ENCODE results near the gene CACNA1S. TPM values are rescaled to one million over a fixed set of nuclear protein-coding genes. Genes with fewer than 3 reads are reported as not detected.

Gene CACNA1S
- total and polyA plus RNA-seq, 4 donors: 0.16 to 0.33 (median 0.21) TPM

GRCh38 chr1:201146626-201147390 lies 34.6 kb upstream of the CACNA1S start:
- H3K36me3 ChIP-seq (ENCODE audit: control insufficient read depth, insufficient read depth, low read length): peaks cover 80% of the 10 kb centered on the region
- no peak overlapping the region for H3K4me3 ChIP-seq (ENCODE audit: low read depth, low read length)
- no peaks in the 10 kb centered on the region for H3K27me3 ChIP-seq (ENCODE audit: control insufficient read depth, insufficient read depth, low read length)
- 88% methylated on average over 16 of the region's 17 CpGs for WGBS (ENCODE audit: insufficient coverage)
- DNase-seq (ENCODE audit: low read depth in 4 of 6, low spot score in 6 of 6): no peak
- no peak overlapping the region for H3K27ac ChIP-seq (ENCODE audit: low read depth, low read length)
- no peaks in the 10 kb centered on the region for H3K9me3 ChIP-seq (ENCODE audit: control insufficient read depth, insufficient read depth, low read length)
- H3K4me1 ChIP-seq (ENCODE audit: control insufficient read depth, insufficient read depth, low read length): peaks cover 5% of the 10 kb centered on the region

GRCh38 chr1:201145816-201146215 lies 33.6 kb upstream of the CACNA1S start:
- 100% methylated on average over 2 of the region's 7 CpGs for WGBS (ENCODE audit: insufficient coverage)
- Histone ChIP-seq H3K36me3 (ENCODE audit: control insufficient read depth, insufficient read depth, low read length) (peaks cover 85% of the 10 kb centered on the region), H3K4me1 (ENCODE audit: control insufficient read depth, insufficient read depth, low read length) (peaks cover 5% of the 10 kb centered on the region), H3K27me3 (ENCODE audit: control insufficient read depth, insufficient read depth, low read length) (no peaks in the 10 kb centered on the region), H3K4me3 (ENCODE audit: low read depth, low read length) (no peak overlapping the region), H3K9me3 (ENCODE audit: control insufficient read depth, insufficient read depth, low read length) (no peaks in the 10 kb centered on the region), H3K27ac (ENCODE audit: low read depth, low read length) (no peak overlapping the region)
- no peak for DNase-seq (ENCODE audit: low read depth in 4 of 6, low spot score in 6 of 6)

GRCh38 chr1:201145132-201145531 lies 32.9 kb upstream of the CACNA1S start:
- Histone ChIP-seq H3K4me3 (ENCODE audit: low read depth, low read length) (no peak overlapping the region), H3K36me3 (ENCODE audit: control insufficient read depth, insufficient read depth, low read length) (peaks cover 90% of the 10 kb centered on the region), H3K9me3 (ENCODE audit: control insufficient read depth, insufficient read depth, low read length) (no peaks in the 10 kb centered on the region), H3K27ac (ENCODE audit: low read depth, low read length) (no peak overlapping the region), H3K27me3 (ENCODE audit: control insufficient read depth, insufficient read depth, low read length) (no peaks in the 10 kb centered on the region), H3K4me1 (ENCODE audit: control insufficient read depth, insufficient read depth, low read length) (peaks cover 5% of the 10 kb centered on the region)
- WGBS (ENCODE audit: insufficient coverage): 89% methylated on average over 3 of the region's 3 CpGs
- DNase-seq (ENCODE audit: low read depth in 4 of 6, low spot score in 6 of 6): no peak

- WGBS (ENCODE audit: insufficient coverage): 92% methylated on average over 2 of the region's 5 CpGs
Observed at GRCh38 chr1:201144701-201145100, 32.5 kb upstream of the CACNA1S start.

GRCh38 chr1:201143726-201144635 lies 31.8 kb upstream of the CACNA1S start:
- Histone ChIP-seq H3K4me1 (ENCODE audit: control insufficient read depth, insufficient read depth, low read length) (peaks cover 9% of the 10 kb centered on the region), H3K27ac (ENCODE audit: low read depth, low read length) (no peak overlapping the region), H3K36me3 (ENCODE audit: control insufficient read depth, insufficient read depth, low read length) (peaks cover 95% of the 10 kb centered on the region), H3K4me3 (ENCODE audit: low read depth, low read length) (no peak overlapping the region), H3K27me3 (ENCODE audit: control insufficient read depth, insufficient read depth, low read length) (no peaks in the 10 kb centered on the region), H3K9me3 (ENCODE audit: control insufficient read depth, insufficient read depth, low read length) (no peaks in the 10 kb centered on the region)
- no peak for DNase-seq (ENCODE audit: low read depth in 4 of 6, low spot score in 6 of 6)
- WGBS (ENCODE audit: insufficient coverage): 94% methylated on average over 12 of the region's 18 CpGs

More at GRCh38 chr1:201144701-201145100, 32.5 kb upstream of the CACNA1S start:
- Histone ChIP-seq H3K4me3 (ENCODE audit: low read depth, low read length) (no peak overlapping the region), H3K36me3 (ENCODE audit: control insufficient read depth, insufficient read depth, low read length) (peaks cover 92% of the 10 kb centered on the region), H3K9me3 (ENCODE audit: control insufficient read depth, insufficient read depth, low read length) (no peaks in the 10 kb centered on the region), H3K4me1 (ENCODE audit: control insufficient read depth, insufficient read depth, low read length) (peaks cover 5% of the 10 kb centered on the region), H3K27ac (ENCODE audit: low read depth, low read length) (no peak overlapping the region), H3K27me3 (ENCODE audit: control insufficient read depth, insufficient read depth, low read length) (no peaks in the 10 kb centered on the region)
- DNase-seq (ENCODE audit: low read depth in 4 of 6, low spot score in 6 of 6): no peak

- WGBS (ENCODE audit: insufficient coverage): 81% methylated on average over 15 of the region's 16 CpGs
- DNase-seq (ENCODE audit: low read depth in 4 of 6, low spot score in 6 of 6): no peak
- H3K36me3 ChIP-seq (ENCODE audit: control insufficient read depth, insufficient read depth, low read length): peaks cover 93% of the 10 kb centered on the region
- H3K9me3 ChIP-seq (ENCODE audit: control insufficient read depth, insufficient read depth, low read length): no peaks in the 10 kb centered on the region
- peaks cover 13% of the 10 kb centered on the region for H3K4me1 ChIP-seq (ENCODE audit: control insufficient read depth, insufficient read depth, low read length)
- no peak overlapping the region for H3K27ac ChIP-seq (ENCODE audit: low read depth, low read length)
- H3K27me3 ChIP-seq (ENCODE audit: control insufficient read depth, insufficient read depth, low read length): no peaks in the 10 kb centered on the region
- no peak overlapping the region for H3K4me3 ChIP-seq (ENCODE audit: low read depth, low read length)
Observed at GRCh38 chr1:201142849-201143725, 30.9 kb upstream of the CACNA1S start.

GRCh38 chr1:201142011-201142848 lies 30.0 kb upstream of the CACNA1S start:
- Histone ChIP-seq H3K4me3 (ENCODE audit: low read depth, low read length) (no peak overlapping the region), H3K27me3 (ENCODE audit: control insufficient read depth, insufficient read depth, low read length) (no peaks in the 10 kb centered on the region), H3K36me3 (ENCODE audit: control insufficient read depth, insufficient read depth, low read length) (peaks cover 90% of the 10 kb centered on the region), H3K9me3 (ENCODE audit: control insufficient read depth, insufficient read depth, low read length) (no peaks in the 10 kb centered on the region), H3K27ac (ENCODE audit: low read depth, low read length) (no peak overlapping the region), H3K4me1 (ENCODE audit: control insufficient read depth, insufficient read depth, low read length) (peaks cover 19% of the 10 kb centered on the region)
- no peak for DNase-seq (ENCODE audit: low read depth in 4 of 6, low spot score in 6 of 6)
- 86% methylated on average over 16 of the region's 16 CpGs for WGBS (ENCODE audit: insufficient coverage)

GRCh38 chr1:201141418-201141817 lies 29.2 kb upstream of the CACNA1S start:
- Histone ChIP-seq H3K27me3 (ENCODE audit: control insufficient read depth, insufficient read depth, low read length) (no peaks in the 10 kb centered on the region), H3K27ac (ENCODE audit: low read depth, low read length) (no peak overlapping the region), H3K36me3 (ENCODE audit: control insufficient read depth, insufficient read depth, low read length) (peaks cover 90% of the 10 kb centered on the region), H3K9me3 (ENCODE audit: control insufficient read depth, insufficient read depth, low read length) (no peaks in the 10 kb centered on the region), H3K4me1 (ENCODE audit: control insufficient read depth, insufficient read depth, low read length) (peaks cover 26% of the 10 kb centered on the region), H3K4me3 (ENCODE audit: low read depth, low read length) (no peak overlapping the region)
- 92% methylated on average over 4 of the region's 5 CpGs for WGBS (ENCODE audit: insufficient coverage)
- no peak for DNase-seq (ENCODE audit: low read depth in 4 of 6, low spot score in 6 of 6)

Measured in spinal cord (tissue), 10 donors.